Stimulated activated CD8-positive, alpha-beta memory T cell treated with anti-CD3 and anti-CD28 coated beads, Interleukin-2, amount 100 ng/mL, for 1 hour (primary cell): ENCODE results near the gene FHDC1.

ENCODE experiments used
- DNase-seq, 2 donors: peaks; one replicate each; pipeline ENCODE4 v3.0.0-alpha.2; 2020; ENCODE audit warnings: low read depth in 2 of 2

Gene FHDC1

GRCh38 chr4:152936446-152937335 is 568 bp downstream of the FHDC1 start:
- no peak for DNase-seq

GRCh38 chr4:152937336-152938236 is 1.5 kb downstream of the FHDC1 start:
- DNase-seq, result no peak

GRCh38 chr4:152938237-152938947 is 2.3 kb downstream of the FHDC1 start:
- no peak for DNase-seq

GRCh38 chr4:152939621-152940020 is 3.5 kb downstream of the FHDC1 start:
- no peak for DNase-seq

- DNase-seq, result no peak
Measured at GRCh38 chr4:152940461-152940860, 4.3 kb downstream of the FHDC1 start.

GRCh38 chr4:152941411-152941810 is 5.3 kb downstream of the FHDC1 start:
- DNase-seq, result no peak

GRCh38 chr4:152942346-152942745 is 6.2 kb downstream of the FHDC1 start:
- DNase-seq, result no peak

- DNase-seq, result no peak
Measured at GRCh38 chr4:152943672-152944071, 7.5 kb downstream of the FHDC1 start.

GRCh38 chr4:152944666-152945320 is 8.7 kb downstream of the FHDC1 start:
- DNase-seq, result no peak

- DNase-seq, result no peak
Measured at GRCh38 chr4:152945639-152946038, 9.5 kb downstream of the FHDC1 start.

- DNase-seq, result no peak
Measured at GRCh38 chr4:152946446-152946845, 10.3 kb downstream of the FHDC1 start.

- DNase-seq, result no peak
Measured at GRCh38 chr4:152947311-152947710, 11.2 kb downstream of the FHDC1 start.

- no peak for DNase-seq
Measured at GRCh38 chr4:152949930-152950329, 13.8 kb downstream of the FHDC1 start.

- DNase-seq, result no peak
Measured at GRCh38 chr4:152950402-152951274, 14.5 kb downstream of the FHDC1 start.

- DNase-seq, result no peak
Measured at GRCh38 chr4:152951348-152951747, 15.2 kb downstream of the FHDC1 start.

GRCh38 chr4:152953514-152953913 is 17.4 kb downstream of the FHDC1 start:
- DNase-seq, result no peak

- DNase-seq, result no peak
Measured at GRCh38 chr4:152954741-152955140, 18.6 kb downstream of the FHDC1 start.

- DNase-seq, result no peak
Measured at GRCh38 chr4:152956147-152956546, 20.0 kb downstream of the FHDC1 start.

- DNase-seq, result no peak
Measured at GRCh38 chr4:152956650-152957436, 20.7 kb downstream of the FHDC1 start.
